Large intestine (tissue), 3 donors: ENCODE data around the gene RNF183. TPM values are rescaled to one million over a fixed set of nuclear protein-coding genes. Genes with fewer than 3 reads are reported as not detected.
A peak's percentile ranks its signal among the peaks of the same experiment; 100 is the strongest.

Experiments used
- DNase-seq, 2 donors: peaks; one replicate each; pipeline versions ENCODE4 v3.0.0 to v3.0.0-alpha.2; 2013
- H3K27ac ChIP-seq: one replicate; pipeline ENCODE4 v1.5.1; 2013; ENCODE audit warnings: low read length
- H3K27me3 ChIP-seq: 2 replicates; pipeline ENCODE4 v1.6.1; 2013; ENCODE audit warnings: low read length; ENCODE audit not compliant: control insufficient read depth, insufficient read depth
- H3K36me3 ChIP-seq: 2 replicates; pipeline ENCODE4 v1.6.1; 2013; ENCODE audit warnings: low read length; ENCODE audit not compliant: control insufficient read depth, insufficient read depth
- H3K4me1 ChIP-seq: one replicate; pipeline ENCODE4 v1.6.1; 2013; ENCODE audit warnings: low read length; ENCODE audit not compliant: control insufficient read depth, insufficient read depth
- H3K4me3 ChIP-seq: one replicate; pipeline ENCODE4 v1.5.1; 2013; ENCODE audit warnings: low read length
- H3K9me3 ChIP-seq: one replicate; pipeline ENCODE4 v1.6.1; 2013; ENCODE audit warnings: mild to moderate bottlenecking, low read depth, low read length, moderate library complexity; ENCODE audit not compliant: control insufficient read depth
- WGBS: methylation state at CpG from one replicate; pipeline ENCODE4 v1.1.5; 2013; ENCODE audit warnings: low lambda C conversion rate; ENCODE audit not compliant: insufficient coverage; 5-methylcytosine and 5-hydroxymethylcytosine counted together
- polyA plus RNA-seq: library from polyadenylated mRNA; unstranded; fragments of 120-200 nt; gene quantifications from one replicate; pipeline ENCODE4 v1.2.1, GENCODE V29; 2013

RNF183 gene
- polyA plus RNA-seq, 1 donor: 0.91 TPM

DNA sequence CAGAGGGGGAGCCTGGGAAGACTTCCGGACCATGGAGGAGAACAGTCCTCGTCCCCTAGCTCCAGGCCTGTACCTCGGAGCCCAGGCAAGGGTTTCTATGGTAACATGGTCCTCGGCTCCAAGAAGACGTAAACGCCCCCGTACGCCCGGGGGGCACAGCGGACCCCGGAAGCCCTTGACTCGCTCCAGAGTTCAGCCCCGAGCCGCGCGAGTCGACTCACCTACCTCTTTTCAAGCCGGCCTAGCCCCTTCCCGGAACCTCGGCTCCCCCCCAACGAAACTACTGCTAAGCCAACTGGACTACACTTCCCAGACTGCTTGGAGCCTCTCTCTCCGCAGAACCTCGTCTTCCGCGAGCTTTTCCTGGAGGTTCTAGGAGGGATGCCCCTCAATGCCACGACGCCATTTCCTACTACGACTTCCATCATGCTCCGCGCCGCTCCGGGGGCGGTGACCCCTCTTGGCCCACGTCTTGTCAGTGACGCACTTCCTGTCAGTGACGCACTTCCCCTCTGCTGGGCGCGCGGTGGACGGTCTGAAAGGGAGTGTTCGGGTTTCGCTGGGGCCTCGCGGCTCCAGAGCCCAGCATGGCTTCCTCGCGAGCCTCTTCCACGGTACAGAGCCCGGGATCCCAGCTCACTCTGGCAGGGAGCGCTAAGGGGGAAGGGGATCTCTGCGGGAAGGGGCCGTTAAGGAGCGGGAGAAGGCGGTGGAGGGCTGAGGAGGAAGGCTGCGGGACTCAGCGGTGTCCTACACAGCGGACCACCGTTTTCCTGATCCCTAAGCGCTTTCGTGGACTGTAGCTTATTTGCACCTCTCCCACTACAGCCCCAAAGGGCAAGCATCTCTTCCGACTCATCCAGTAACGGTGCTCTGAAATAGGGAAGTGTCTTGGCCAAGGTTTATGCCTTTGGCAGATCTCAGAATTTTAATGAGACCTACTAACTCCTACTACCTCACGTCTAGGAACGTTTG, 27.7 kb downstream of the RNF183 start, which contains the start of the genes CDC26 and PRPF4:
CDC26 (minus strand) TSS at position 416 of the 975 bp plus-strand sequence. CDS start 3,065 bp downstream, outside the sequence.
PRPF4 (plus strand) TSS at position 502 of the 975 bp plus-strand sequence; CDS start at position 588, 86 bp downstream.
- Histone ChIP-seq H3K9me3 (no peaks in the 10 kb centered on the region), H3K4me3 (peak within 1 kb of the TSS; percentile 86), H3K36me3 (peaks cover 39% of the 10 kb centered on the region), H3K27me3 (no peaks in the 10 kb centered on the region), H3K27ac (peak within 1 kb of the TSS; percentile 95), H3K4me1 (peaks cover 13% of the 10 kb centered on the region)
- WGBS: no CpG with 5 or more reads among the region's 63 CpGs
- DNase-seq: peak; percentile 98 to 99

- H3K9me3 ChIP-seq: no peaks in the 10 kb centered on the region
- H3K4me3 ChIP-seq: peak overlapping the region; percentile 86
- peaks cover 18% of the 10 kb centered on the region for H3K4me1 ChIP-seq
- H3K27ac ChIP-seq: peak overlapping the region; percentile 95
- DNase-seq: peak; percentile 46 to 69
- H3K36me3 ChIP-seq: peaks cover 37% of the 10 kb centered on the region
- H3K27me3 ChIP-seq: no peaks in the 10 kb centered on the region
- no CpG with 5 or more reads among the region's 15 CpGs for WGBS
These were observed 28.6 kb downstream of the RNF183 start for GRCh38 chr9:113274474-113275156.

GRCh38 chr9:113269871-113270270, 33.3 kb downstream of the RNF183 start:
- no CpG with 5 or more reads among the region's 2 CpGs for WGBS
- Histone ChIP-seq H3K27ac (peak overlapping the region; percentile 28), H3K4me3 (no peak overlapping the region), H3K4me1 (peaks cover 22% of the 10 kb centered on the region), H3K27me3 (no peaks in the 10 kb centered on the region), H3K9me3 (no peaks in the 10 kb centered on the region), H3K36me3 (peaks cover 42% of the 10 kb centered on the region)
- DNase-seq: no peak

GRCh38 chr9:113269355-113269754, 33.8 kb downstream of the RNF183 start:
- peaks cover 42% of the 10 kb centered on the region for H3K36me3 ChIP-seq
- H3K9me3 ChIP-seq: no peaks in the 10 kb centered on the region
- WGBS: 70% methylated on average over 2 of the region's 2 CpGs
- H3K27me3 ChIP-seq: no peaks in the 10 kb centered on the region
- H3K4me1 ChIP-seq: peaks cover 22% of the 10 kb centered on the region
- peak; percentile 26 to 51 for DNase-seq
- H3K27ac ChIP-seq: peak overlapping the region; percentile 37
- no peak overlapping the region for H3K4me3 ChIP-seq

- no peak for DNase-seq
- no peaks in the 10 kb centered on the region for H3K27me3 ChIP-seq
- H3K4me1 ChIP-seq: peaks cover 17% of the 10 kb centered on the region
- H3K27ac ChIP-seq: no peak overlapping the region
- H3K9me3 ChIP-seq: no peaks in the 10 kb centered on the region
- WGBS: 94% methylated on average over 3 of the region's 4 CpGs
- H3K4me3 ChIP-seq: no peak overlapping the region
- H3K36me3 ChIP-seq: peaks cover 42% of the 10 kb centered on the region
These were observed 35.1 kb downstream of the RNF183 start for GRCh38 chr9:113267911-113268566.

DNA sequence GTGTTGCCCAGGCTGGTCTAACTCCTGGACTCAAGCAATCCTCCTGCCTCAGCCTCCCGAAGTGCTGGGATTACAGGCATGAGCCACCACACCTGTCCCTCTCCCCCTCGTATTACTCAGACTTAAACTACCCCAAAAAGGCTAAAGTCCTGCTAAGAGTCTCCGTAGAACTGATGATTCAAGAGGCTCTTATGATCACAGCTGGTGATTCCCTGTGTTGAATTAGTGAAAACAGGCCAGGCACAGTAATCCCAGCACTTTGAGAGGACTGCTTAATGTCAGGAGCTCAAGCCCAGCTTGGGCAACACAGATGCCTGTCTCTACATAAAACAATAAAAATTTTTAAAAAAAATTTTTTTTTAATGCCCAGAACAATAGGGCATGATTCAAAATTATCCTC, 37.0 kb downstream of the RNF183 start:
- Histone ChIP-seq H3K4me1 (peaks cover 22% of the 10 kb centered on the region), H3K9me3 (no peaks in the 10 kb centered on the region), H3K36me3 (peaks cover 30% of the 10 kb centered on the region), H3K27me3 (no peaks in the 10 kb centered on the region), H3K4me3 (no peak overlapping the region), H3K27ac (no peak overlapping the region)
- no CpG with 5 or more reads among the region's 3 CpGs for WGBS
- DNase-seq: no peak

DNA sequence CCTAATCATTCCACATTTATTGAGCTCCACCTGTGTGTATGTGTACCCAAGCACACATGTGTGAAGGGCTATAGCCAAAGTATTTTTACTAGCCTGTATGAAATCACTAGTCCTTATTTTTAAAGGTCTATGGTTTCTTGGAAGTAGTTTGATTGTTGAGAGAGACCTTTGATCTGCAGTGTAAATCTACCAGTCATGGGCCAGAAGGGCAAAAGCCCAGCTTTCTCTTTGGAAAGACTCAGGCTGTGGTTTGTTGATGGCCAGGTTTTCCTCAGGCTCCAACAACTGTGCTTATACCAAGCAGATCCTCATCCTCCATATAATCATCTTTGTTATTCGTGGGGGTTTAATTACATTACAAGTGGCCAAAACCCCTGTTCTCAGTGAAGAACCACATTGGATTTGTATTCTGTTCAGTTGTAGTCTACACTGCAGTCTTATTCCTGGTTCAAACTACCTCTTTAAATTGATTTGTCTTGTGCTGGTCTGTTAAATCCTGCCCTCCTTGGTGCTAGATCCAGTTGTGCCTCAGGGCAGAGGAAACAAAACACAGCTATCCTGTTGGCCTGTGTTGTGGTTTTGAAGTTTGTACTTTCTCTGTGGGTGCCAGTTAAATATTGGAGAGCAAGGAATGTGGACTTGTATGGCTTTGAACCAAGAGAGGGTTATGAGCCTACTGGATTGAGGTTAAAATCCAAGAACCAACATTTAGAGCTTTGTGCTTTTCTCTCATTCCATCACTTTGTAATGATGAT, 41.1 kb downstream of the RNF183 start:
- H3K27me3 ChIP-seq: no peaks in the 10 kb centered on the region
- peak overlapping the region; percentile 53 for H3K27ac ChIP-seq
- peaks cover 33% of the 10 kb centered on the region for H3K36me3 ChIP-seq
- no peak overlapping the region for H3K4me3 ChIP-seq
- no peaks in the 10 kb centered on the region for H3K9me3 ChIP-seq
- DNase-seq: peak; percentile 29 to 67
- H3K4me1 ChIP-seq: peaks cover 8% of the 10 kb centered on the region
- no CpG with 5 or more reads among the region's 1 CpG for WGBS

DNA sequence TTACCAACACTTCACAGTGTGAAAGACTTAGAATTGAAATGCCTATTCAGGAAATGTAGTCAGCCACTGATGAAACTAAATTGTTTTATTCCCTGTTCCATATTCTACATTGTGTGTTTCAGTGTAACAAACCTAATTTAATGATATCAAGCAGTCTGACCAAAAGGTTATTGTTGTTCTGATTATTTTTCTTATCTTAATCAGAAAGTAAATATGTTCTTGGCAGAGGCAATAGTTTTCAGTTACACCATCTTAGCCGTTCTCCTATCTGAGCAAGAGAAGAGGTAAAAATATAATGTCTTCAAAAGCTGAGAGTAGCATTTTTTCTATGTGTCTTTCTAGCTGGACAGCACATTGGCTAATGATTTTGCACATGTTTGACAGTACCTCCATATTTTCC, 44.9 kb downstream of the RNF183 start:
- DNase-seq: no peak
- peaks cover 32% of the 10 kb centered on the region for H3K36me3 ChIP-seq
- WGBS: 40% methylated on average over 1 of the region's 1 CpG
- H3K27me3 ChIP-seq: no peaks in the 10 kb centered on the region
- H3K27ac ChIP-seq: no peak overlapping the region
- H3K4me3 ChIP-seq: no peak overlapping the region
- peaks cover 8% of the 10 kb centered on the region for H3K4me1 ChIP-seq
- H3K9me3 ChIP-seq: no peaks in the 10 kb centered on the region

- DNase-seq: no peak
- no peaks in the 10 kb centered on the region for H3K27me3 ChIP-seq
- peaks cover 30% of the 10 kb centered on the region for H3K36me3 ChIP-seq
- no peak overlapping the region for H3K4me3 ChIP-seq
- 100% methylated on average over 1 of the region's 3 CpGs for WGBS
- peaks cover 8% of the 10 kb centered on the region for H3K4me1 ChIP-seq
- H3K9me3 ChIP-seq: no peaks in the 10 kb centered on the region
- H3K27ac ChIP-seq: no peak overlapping the region
These were observed 45.3 kb downstream of the RNF183 start for GRCh38 chr9:113257863-113258262.
